ENCODE measurements around the gene ACD. TPM values are rescaled to one million over a fixed set of nuclear protein-coding genes. Genes with fewer than 3 reads are reported as not detected.
A peak's percentile ranks its signal among the peaks of the same experiment; 100 is the strongest.

Gene ACD
- total and polyA plus RNA-seq, 12 donors: 6.9 to 15.0 (median 8.6) TPM

DNA sequence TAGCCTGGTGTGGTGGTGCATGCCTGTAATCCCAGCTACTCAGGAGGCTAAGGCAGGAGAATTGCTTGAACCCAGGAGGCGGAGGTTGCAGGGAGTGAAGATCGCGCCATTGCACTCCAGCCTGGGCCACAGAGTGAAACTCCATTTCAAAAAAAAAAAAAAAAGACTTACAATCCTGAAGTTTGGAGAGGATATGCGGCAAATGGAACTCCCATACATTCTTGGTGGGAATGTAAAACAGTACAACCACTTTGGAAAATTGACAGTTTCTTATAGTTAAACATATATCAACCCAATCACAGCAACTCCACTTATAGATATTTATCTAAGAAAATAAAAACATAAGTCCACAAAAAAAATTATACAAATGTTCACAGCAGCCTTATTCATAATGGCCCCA, 47.1 kb upstream of the ACD start:
- WGBS, 2 donors: 88 to 99% methylated on average over 4 of the region's 4 CpGs

DNA sequence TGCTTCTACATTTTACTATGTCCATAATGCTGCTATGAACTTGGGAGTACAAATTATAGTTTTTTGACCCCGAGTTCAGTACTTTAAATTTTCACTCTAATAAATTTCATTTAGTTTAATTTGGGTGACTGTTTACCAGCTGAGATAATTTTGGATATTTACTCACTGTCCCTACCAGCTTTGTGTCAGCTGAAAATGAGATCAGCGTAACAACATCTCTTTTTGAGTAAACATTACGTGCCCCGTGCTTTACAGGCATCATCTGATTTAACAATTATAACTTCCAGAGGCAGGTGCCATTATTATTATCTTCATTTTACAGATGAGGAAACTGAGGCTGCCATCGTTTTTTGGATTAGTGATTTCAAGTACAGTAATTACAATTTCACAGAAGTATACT, 44.0 kb upstream of the ACD start:
- ATAC-seq (no peak), DNase-seq (no peak)
- intact Hi-C loops (cut with DNase I): no loop called here
- Histone ChIP-seq H3K36me3 (peaks cover 0 to 12% (median 0%) of the 10 kb centered on the region in 9 donors), H3K9me3 (peaks cover 0 to 8% (median 0%) of the 10 kb centered on the region in 11 donors), H3K27ac (peak overlapping the region in 1 of 10 donors; percentile 31), H3K4me1 (peaks cover 0 to 25% (median 11%) of the 10 kb centered on the region in 9 donors), H3K4me3 (no peak overlapping the region), H3K27me3 (no peaks in the 10 kb centered on the region)
- TF ChIP-seq, protein P1, sequence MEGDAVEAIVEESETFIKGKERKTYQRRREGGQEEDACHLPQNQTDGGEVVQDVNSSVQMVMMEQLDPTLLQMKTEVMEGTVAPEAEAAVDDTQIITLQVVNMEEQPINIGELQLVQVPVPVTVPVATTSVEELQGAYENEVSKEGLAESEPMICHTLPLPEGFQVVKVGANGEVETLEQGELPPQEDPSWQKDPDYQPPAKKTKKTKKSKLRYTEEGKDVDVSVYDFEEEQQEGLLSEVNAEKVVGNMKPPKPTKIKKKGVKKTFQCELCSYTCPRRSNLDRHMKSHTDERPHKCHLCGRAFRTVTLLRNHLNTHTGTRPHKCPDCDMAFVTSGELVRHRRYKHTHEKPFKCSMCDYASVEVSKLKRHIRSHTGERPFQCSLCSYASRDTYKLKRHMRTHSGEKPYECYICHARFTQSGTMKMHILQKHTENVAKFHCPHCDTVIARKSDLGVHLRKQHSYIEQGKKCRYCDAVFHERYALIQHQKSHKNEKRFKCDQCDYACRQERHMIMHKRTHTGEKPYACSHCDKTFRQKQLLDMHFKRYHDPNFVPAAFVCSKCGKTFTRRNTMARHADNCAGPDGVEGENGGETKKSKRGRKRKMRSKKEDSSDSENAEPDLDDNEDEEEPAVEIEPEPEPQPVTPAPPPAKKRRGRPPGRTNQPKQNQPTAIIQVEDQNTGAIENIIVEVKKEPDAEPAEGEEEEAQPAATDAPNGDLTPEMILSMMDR (IDR thresholded peaks at IDR 0.05): no peak
- 93% methylated on average over 5 of the region's 5 CpGs for WGBS, 2 donors

More for the DNA sequence above, 47.1 kb upstream of the ACD start:
- Histone ChIP-seq H3K27me3 (no peaks in the 10 kb centered on the region), H3K36me3 (peaks cover 0 to 6% (median 0%) of the 10 kb centered on the region in 9 donors), H3K4me1 (peaks cover 0 to 25% (median 11%) of the 10 kb centered on the region in 9 donors), H3K4me3 (no peak overlapping the region), H3K9me3 (no peaks in the 10 kb centered on the region), H3K27ac (no peak overlapping the region)
- DNase-seq: no peak
- ATAC-seq: no peak
- intact Hi-C loops (cut with DNase I): no loop called here
- TF ChIP-seq, protein P1 (IDR thresholded peaks at IDR 0.05): no peak

DNA sequence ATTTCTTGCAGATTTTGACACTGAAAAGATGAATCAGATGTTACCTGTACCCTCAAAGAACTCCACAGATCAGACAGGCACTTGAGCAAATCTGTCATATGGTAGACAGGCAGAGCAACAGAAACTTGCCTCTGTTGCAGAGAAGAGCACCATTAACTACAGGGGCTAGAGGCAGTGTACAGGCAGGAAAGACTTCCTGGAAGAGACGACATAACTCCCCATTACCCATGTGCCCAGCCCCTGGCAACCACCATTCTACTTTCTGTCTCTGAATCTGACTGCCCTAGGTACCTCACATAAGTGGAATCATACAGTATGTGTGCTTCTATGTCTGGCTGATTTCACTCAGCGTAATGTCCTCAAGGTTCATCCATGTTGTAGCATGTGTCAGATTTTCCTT, 43.6 kb upstream of the ACD start:
- H3K27ac ChIP-seq: peak overlapping the region in 4 of 10 donors; percentile 16 to 34 (median 30)
- DNase-seq: no peak
- peaks cover 0 to 14% (median 0%) of the 10 kb centered on the region in 9 donors for H3K36me3 ChIP-seq
- no peaks in the 10 kb centered on the region for H3K27me3 ChIP-seq
- H3K4me1 ChIP-seq: peaks cover 0 to 25% (median 11%) of the 10 kb centered on the region in 9 donors
- no peak overlapping the region for H3K4me3 ChIP-seq
- TF ChIP-seq, protein P1 (IDR thresholded peaks at IDR 0.05): no peak
- ATAC-seq: no peak
- H3K9me3 ChIP-seq: peaks cover 0 to 11% (median 0%) of the 10 kb centered on the region in 11 donors
- intact Hi-C loops (cut with DNase I): no loop called here
- WGBS, 2 donors: 66 to 82% methylated on average over 2 of the region's 2 CpGs

DNA sequence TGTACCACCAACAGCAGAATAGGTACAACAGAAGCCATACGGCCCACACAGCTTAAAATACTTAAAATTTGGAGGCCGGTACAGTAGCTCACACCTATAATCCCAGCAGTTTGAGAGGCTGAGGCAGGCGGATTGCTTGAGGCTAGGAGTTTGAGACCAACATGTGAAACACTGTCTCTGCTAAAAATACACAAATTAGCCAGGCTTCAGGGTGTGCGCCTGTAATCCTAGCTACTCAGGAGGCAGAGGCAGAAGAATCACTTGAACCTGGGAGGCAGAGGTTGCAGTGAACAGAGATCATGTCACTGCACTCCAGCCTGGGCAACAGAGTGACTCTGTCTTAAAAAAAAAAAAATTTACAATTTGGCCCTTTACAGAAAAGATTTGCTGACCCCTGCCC, 42.1 kb upstream of the ACD start:
- DNase-seq: no peak
- no peaks in the 10 kb centered on the region for H3K27me3 ChIP-seq
- intact Hi-C loops (cut with DNase I): no loop called here
- H3K9me3 ChIP-seq: peaks cover 0 to 11% (median 0%) of the 10 kb centered on the region in 11 donors
- peaks cover 0 to 26% (median 0%) of the 10 kb centered on the region in 9 donors for H3K36me3 ChIP-seq
- H3K27ac ChIP-seq: no peak overlapping the region
- ATAC-seq: no peak
- H3K4me3 ChIP-seq: no peak overlapping the region
- WGBS, 2 donors: 94 to 96% methylated on average over 4 of the region's 4 CpGs
- TF ChIP-seq, protein P1 (IDR thresholded peaks at IDR 0.05): no peak
- H3K4me1 ChIP-seq: peaks cover 0 to 20% (median 11%) of the 10 kb centered on the region in 9 donors
